Tibial nerve (tissue), 4 donors: ENCODE measurements around the gene PKP1. TPM values are rescaled to one million over a fixed set of nuclear protein-coding genes. Genes with fewer than 3 reads are reported as not detected.

ENCODE experiments used
- DNase-seq, 2 donors: peaks; one replicate each; pipeline ENCODE4 v3.0.0-alpha.2; 2019; ENCODE audit warnings: low spot score in 2 of 2
- H3K27ac ChIP-seq, 4 donors: fragments of 200-600 bp; sonication (generic) in 3 of 4; one replicate each; pipeline ENCODE4 v1.5.1; 2017 to 2019; ENCODE audit warnings: mild to moderate bottlenecking in 1 of 4
- H3K27me3 ChIP-seq, 2 donors: fragments of 200-600 bp; sonication (generic) in 1 of 2; one replicate each; pipeline versions ENCODE4 v1.5.1 to v1.6.0; 2017 to 2019
- H3K36me3 ChIP-seq, 3 donors: fragments of 200-600 bp; sonication (generic); one replicate each; pipeline ENCODE4 v1.5.1; 2018 to 2019
- H3K4me1 ChIP-seq, 4 donors: fragments of 200-600 bp; sonication (generic) in 3 of 4; one replicate each; pipeline ENCODE4 v1.5.1; 2017 to 2019
- H3K4me3 ChIP-seq, 4 donors: fragments of 200-600 bp; sonication (generic) in 3 of 4; one replicate each; pipeline ENCODE4 v1.5.1; 2017 to 2019; ENCODE audit warnings: mild to moderate bottlenecking in 1 of 4, moderate library complexity in 1 of 4
- H3K9me3 ChIP-seq, 4 donors: fragments of 200-600 bp; sonication (generic) in 3 of 4; one replicate each; pipeline ENCODE4 v1.5.1; 2017 to 2019
- EP300 ChIP-seq, 2 donors: sonication (generic); formaldehyde crosslinking; IDR thresholded peaks; one replicate each; pipeline ENCODE4 v1.6.1; 2017; ENCODE audit warnings: antibody characterized with exemption in 2 of 2, mild to moderate bottlenecking in 1 of 2
- POLR2A ChIP-seq, 2 donors: fragments of 450-650 bp; IDR thresholded peaks; one replicate each; pipeline ENCODE4 v1.6.1; 2017; ENCODE audit warnings: antibody characterized with exemption in 2 of 2, mild to moderate bottlenecking in 2 of 2, moderate library complexity in 2 of 2
- WGBS, 2 donors: methylation state at CpG; one replicate each; pipeline ENCODE4 v1.1.5; 2018; 5-methylcytosine and 5-hydroxymethylcytosine counted together
- total RNA-seq, 4 donors: library from RNA; depleted of rRNA; stranded (reverse); fragments of >200 nt; gene quantifications; one replicate each; pipeline ENCODE4 v1.1.0, GENCODE V29; 2016
- TF ChIP-seq, protein P1 (sequence below), 5 experiments: fragments of 200-600 bp in 3 of 5; fragments of 450-650 bp in 2 of 5; sonication (generic) in 3 of 5; IDR thresholded peaks; one replicate each; pipeline ENCODE4 v1.5.1; 2016 to 2019; ENCODE audit warnings: antibody characterized with exemption in 5 of 5, mild to moderate bottlenecking in 3 of 5, moderate library complexity in 2 of 5

The PKP1 gene
- total RNA-seq, 4 donors from 2014 or later = 0.22 to 0.90 (median 0.39) TPM; not detected in 1

DNA sequence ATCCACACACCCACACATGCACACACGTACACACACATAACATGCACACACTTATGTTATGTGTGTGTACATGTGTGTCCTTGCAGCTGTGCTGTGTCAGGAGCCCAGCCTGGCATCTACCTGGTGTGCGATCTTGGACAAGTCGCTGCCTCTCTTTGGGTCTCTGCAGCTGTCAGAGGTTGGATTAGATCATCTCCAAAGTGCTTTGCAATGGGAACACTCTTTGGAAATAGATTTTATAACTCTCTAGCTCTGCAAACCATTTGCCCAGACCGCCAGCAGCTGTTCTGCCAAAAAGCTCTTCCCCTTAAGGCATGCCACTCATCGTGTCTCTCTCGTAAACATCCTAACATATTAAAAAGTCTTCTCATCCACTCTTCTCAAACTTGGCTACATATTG is 4.7 kb downstream of the PKP1 start:
- Histone ChIP-seq H3K27ac (no peak overlapping the region), H3K9me3 (no peaks in the 10 kb centered on the region), H3K36me3 (no peaks in the 10 kb centered on the region), H3K4me1 (peaks cover 0 to 11% (median 3%) of the 10 kb centered on the region in 4 donors), H3K27me3 (peaks cover 0 to 27% of the 10 kb centered on the region in 2 donors), H3K4me3 (no peak overlapping the region)
- 92 to 93% methylated on average over 6 of the region's 6 CpGs for WGBS, 2 donors
- no peak for DNase-seq
- TF ChIP-seq, protein P1, sequence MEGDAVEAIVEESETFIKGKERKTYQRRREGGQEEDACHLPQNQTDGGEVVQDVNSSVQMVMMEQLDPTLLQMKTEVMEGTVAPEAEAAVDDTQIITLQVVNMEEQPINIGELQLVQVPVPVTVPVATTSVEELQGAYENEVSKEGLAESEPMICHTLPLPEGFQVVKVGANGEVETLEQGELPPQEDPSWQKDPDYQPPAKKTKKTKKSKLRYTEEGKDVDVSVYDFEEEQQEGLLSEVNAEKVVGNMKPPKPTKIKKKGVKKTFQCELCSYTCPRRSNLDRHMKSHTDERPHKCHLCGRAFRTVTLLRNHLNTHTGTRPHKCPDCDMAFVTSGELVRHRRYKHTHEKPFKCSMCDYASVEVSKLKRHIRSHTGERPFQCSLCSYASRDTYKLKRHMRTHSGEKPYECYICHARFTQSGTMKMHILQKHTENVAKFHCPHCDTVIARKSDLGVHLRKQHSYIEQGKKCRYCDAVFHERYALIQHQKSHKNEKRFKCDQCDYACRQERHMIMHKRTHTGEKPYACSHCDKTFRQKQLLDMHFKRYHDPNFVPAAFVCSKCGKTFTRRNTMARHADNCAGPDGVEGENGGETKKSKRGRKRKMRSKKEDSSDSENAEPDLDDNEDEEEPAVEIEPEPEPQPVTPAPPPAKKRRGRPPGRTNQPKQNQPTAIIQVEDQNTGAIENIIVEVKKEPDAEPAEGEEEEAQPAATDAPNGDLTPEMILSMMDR (IDR thresholded peaks at IDR 0.05) = no peak
- TF ChIP-seq POLR2A (IDR thresholded peaks at IDR 0.05) (no peak), EP300 (IDR thresholded peaks at IDR 0.05) (no peak)

DNA sequence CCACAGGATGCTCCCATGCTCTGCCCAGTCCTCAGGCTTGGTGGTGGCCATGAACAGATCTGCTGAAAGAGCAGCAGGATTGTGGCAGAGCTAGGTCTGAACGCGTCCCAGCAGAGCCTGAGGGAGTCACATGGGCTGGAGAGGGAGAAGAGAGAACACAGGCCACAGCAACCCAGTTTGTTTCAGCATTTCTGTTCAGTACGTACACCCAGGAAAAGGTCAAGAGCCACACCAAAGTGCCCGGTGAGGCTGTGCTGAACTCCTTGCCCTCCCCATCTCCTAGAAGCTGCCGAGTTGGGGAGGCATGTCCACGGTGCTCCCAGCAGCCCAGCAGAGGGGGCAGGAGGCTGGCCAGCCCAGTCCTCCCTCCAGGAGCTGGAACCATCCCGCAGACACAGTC is 5.5 kb downstream of the PKP1 start:
- Histone ChIP-seq H3K36me3 (no peaks in the 10 kb centered on the region), H3K9me3 (no peaks in the 10 kb centered on the region), H3K4me1 (peaks cover 0 to 4% (median 0%) of the 10 kb centered on the region in 4 donors), H3K27ac (no peak overlapping the region), H3K27me3 (peaks cover 0 to 25% of the 10 kb centered on the region in 2 donors), H3K4me3 (no peak overlapping the region)
- TF ChIP-seq, protein P1 (IDR thresholded peaks at IDR 0.05) = no peak
- TF ChIP-seq POLR2A (IDR thresholded peaks at IDR 0.05) (no peak), EP300 (IDR thresholded peaks at IDR 0.05) (no peak)
- 46 to 60% methylated on average over 7 of the region's 7 CpGs for WGBS, 2 donors
- DNase-seq = no peak

DNA sequence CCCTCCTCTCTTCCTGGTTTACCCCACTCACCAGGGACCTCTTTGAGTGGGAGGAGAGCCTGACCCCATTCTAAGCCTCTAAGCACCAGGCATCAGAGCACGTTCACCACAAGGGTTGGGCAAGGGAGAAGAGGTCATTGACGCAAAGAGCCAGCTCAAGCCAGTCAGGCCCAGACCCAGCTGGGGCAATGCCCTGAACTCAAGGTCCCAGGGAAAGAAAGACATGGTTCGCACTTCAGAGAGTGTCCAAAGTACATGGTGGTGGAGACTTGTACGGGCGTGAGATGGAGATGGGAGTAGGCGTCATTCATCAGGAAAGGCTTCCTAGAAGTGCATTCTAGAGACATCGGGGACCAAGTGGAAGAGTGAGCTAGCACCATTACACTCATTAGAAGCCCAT is 7.2 kb downstream of the PKP1 start:
- DNase-seq = no peak
- H3K36me3 ChIP-seq = no peaks in the 10 kb centered on the region
- peaks cover 0 to 9% of the 10 kb centered on the region in 2 donors for H3K27me3 ChIP-seq
- H3K27ac ChIP-seq = no peak overlapping the region
- 89 to 91% methylated on average over 7 of the region's 7 CpGs for WGBS, 2 donors
- no peaks in the 10 kb centered on the region for H3K9me3 ChIP-seq
- H3K4me3 ChIP-seq = no peak overlapping the region
- no peaks in the 10 kb centered on the region for H3K4me1 ChIP-seq
- TF ChIP-seq EP300 (IDR thresholded peaks at IDR 0.05) = no peak
- TF ChIP-seq POLR2A (IDR thresholded peaks at IDR 0.05) = no peak
- TF ChIP-seq, protein P1 (IDR thresholded peaks at IDR 0.05) = no peak

DNA sequence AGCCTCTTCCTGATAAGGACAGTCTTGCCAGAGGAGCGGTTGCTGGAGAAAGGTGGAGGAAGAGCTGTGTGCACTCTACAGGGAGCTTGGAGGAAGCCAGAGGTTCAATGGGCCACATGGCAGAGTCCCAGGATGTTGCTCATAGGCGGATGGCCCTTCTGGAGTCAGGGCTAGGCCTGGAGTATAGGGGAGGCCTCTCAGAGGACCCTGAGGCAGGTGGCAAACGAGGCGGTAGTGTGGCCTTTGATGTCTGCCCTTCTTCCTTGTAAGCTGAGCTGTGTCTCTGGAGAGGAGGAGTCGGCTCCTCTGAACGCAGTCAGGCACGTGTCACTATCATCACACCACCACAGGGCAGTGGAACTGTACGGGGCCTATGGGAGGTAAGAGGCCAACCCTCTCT is 8.6 kb downstream of the PKP1 start:
- Histone ChIP-seq H3K36me3 (no peaks in the 10 kb centered on the region), H3K9me3 (no peaks in the 10 kb centered on the region), H3K4me1 (no peaks in the 10 kb centered on the region), H3K4me3 (no peak overlapping the region), H3K27me3 (peaks cover 0 to 7% of the 10 kb centered on the region in 2 donors), H3K27ac (no peak overlapping the region)
- TF ChIP-seq, protein P1 (IDR thresholded peaks at IDR 0.05) = no peak
- TF ChIP-seq EP300 (IDR thresholded peaks at IDR 0.05) (no peak), POLR2A (IDR thresholded peaks at IDR 0.05) (no peak)
- WGBS, 2 donors = 55 to 69% methylated on average over 8 of the region's 8 CpGs
- no peak for DNase-seq

DNA sequence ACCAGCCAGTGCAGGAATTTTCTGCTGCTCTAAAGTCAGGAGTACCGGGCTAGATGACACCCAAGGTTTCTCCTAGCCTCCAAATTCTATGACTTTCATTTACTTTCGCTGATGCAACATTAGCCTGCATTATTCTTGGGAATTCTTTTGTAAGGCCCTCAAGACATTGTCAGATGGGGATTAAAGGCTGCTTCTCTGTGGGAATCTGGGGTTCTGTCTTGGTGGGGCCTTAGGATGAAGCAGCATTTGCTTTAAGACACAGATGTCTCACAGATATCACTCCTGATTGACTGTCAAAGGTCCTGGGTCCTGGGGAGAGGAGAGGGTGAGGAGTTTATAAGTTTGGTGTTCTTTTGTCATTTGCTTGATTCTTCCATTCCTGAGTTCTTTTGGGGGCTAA is 11.6 kb downstream of the PKP1 start:
- TF ChIP-seq, protein P1 (IDR thresholded peaks at IDR 0.05) = no peak
- no peak for TF ChIP-seq POLR2A (IDR thresholded peaks at IDR 0.05)
- no peak for TF ChIP-seq EP300 (IDR thresholded peaks at IDR 0.05)
- no peak for DNase-seq
- H3K27me3 ChIP-seq = peaks cover 0 to 7% of the 10 kb centered on the region in 2 donors
- H3K4me1 ChIP-seq = no peaks in the 10 kb centered on the region
- H3K36me3 ChIP-seq = no peaks in the 10 kb centered on the region
- H3K9me3 ChIP-seq = no peaks in the 10 kb centered on the region
- no peak overlapping the region for H3K4me3 ChIP-seq
- 71 to 85% methylated on average over 2 of the region's 2 CpGs for WGBS, 2 donors
- no peak overlapping the region for H3K27ac ChIP-seq
